Fibroblast of the aortic adventitia (primary cell): ENCODE results near the gene PRR29. TPM values are rescaled to one million over a fixed set of nuclear protein-coding genes. Genes with fewer than 3 reads are reported as not detected.

ENCODE experiments used
- DNase-seq: peaks from one replicate; pipeline ENCODE4 v3.0.0-alpha.2; 2010; ENCODE audit warnings: low read depth
- H3K4me3 ChIP-seq: 2 replicates; pipeline ENCODE4 v1.5.1; 2011; ENCODE audit warnings: low read depth, mild to moderate bottlenecking, control low read depth, low read length, moderate library complexity
- CTCF ChIP-seq: IDR thresholded peaks from 2 replicates; pipeline ENCODE4 v1.5.1; 2011; ENCODE audit warnings: mild to moderate bottlenecking, low read length, control low read depth, inconsistent platforms; ENCODE audit not compliant: insufficient read depth
- total RNA-seq: library from RNA; depleted of rRNA; stranded (reverse); fragments of >200 nt; gene quantifications from 2 replicates; pipeline ENCODE4 v1.2.3, GENCODE V29; 2012; ENCODE audit warnings: low replicate concordance

Gene PRR29
- total RNA-seq, 1 donor, result 0.99 TPM

GRCh38 chr17:63984236-63984635 lies 13.9 kb upstream of the PRR29 start:
- DNase-seq, result peak; percentile 80
- no peak for TF ChIP-seq CTCF
- H3K4me3 ChIP-seq, result no peak overlapping the region

GRCh38 chr17:63984651-63985386 lies 13.3 kb upstream of the PRR29 start:
- no peak for TF ChIP-seq CTCF
- no peak overlapping the region for H3K4me3 ChIP-seq
- peak; percentile 94 for DNase-seq

GRCh38 chr17:63985387-63986140 lies 12.6 kb upstream of the PRR29 start:
- no peak for DNase-seq
- TF ChIP-seq CTCF, result no peak
- H3K4me3 ChIP-seq, result no peak overlapping the region

GRCh38 chr17:63986821-63987220 lies 11.3 kb upstream of the PRR29 start:
- no peak for DNase-seq
- no peak for TF ChIP-seq CTCF
- no peak overlapping the region for H3K4me3 ChIP-seq

GRCh38 chr17:63987221-63988126 lies 10.7 kb upstream of the PRR29 start:
- TF ChIP-seq CTCF, result no peak
- no peak for DNase-seq
- no peak overlapping the region for H3K4me3 ChIP-seq

- TF ChIP-seq CTCF, result no peak
- H3K4me3 ChIP-seq, result no peak overlapping the region
- no peak for DNase-seq
These were observed 10.0 kb upstream of the PRR29 start for GRCh38 chr17:63988127-63988478.
